GM19043 (cell line): Measurements from ENCODE around the gene LILRA2.
"Not testable (repeated sequence)": the region's sequence is repeated elsewhere in the genome, so short reads cannot be mapped to it uniquely, and the experiment has no call there.

Source experiments
- ATAC-seq: cut with Tn5 transposase; IDR thresholded peaks from one replicate; pipeline ENCODE4 v1.9.1; 2021; ENCODE audit warnings: low read depth; ENCODE audit not compliant: unreplicated experiment

LILRA2 gene

GRCh38 chr19:54570316-54570715 is 3.3 kb upstream of the LILRA2 start:
- ATAC-seq: no peak

GRCh38 chr19:54571715-54572615 is 1.6 kb upstream of the LILRA2 start:
- not testable (repeated sequence) for ATAC-seq

- no peak for ATAC-seq
These were observed 786 bp upstream of the LILRA2 start for GRCh38 chr19:54572696-54573311.

GRCh38 chr19:54574051-54574450 is 461 bp downstream of the LILRA2 start:
- no peak for ATAC-seq

- ATAC-seq: no peak
These were observed 1.0 kb downstream of the LILRA2 start for GRCh38 chr19:54574527-54575056.

- ATAC-seq: not testable (repeated sequence)
These were observed 1.6 kb downstream of the LILRA2 start for GRCh38 chr19:54575205-54575604.

GRCh38 chr19:54576411-54576976 is 2.9 kb downstream of the LILRA2 start:
- no peak for ATAC-seq

- ATAC-seq: no peak
These were observed 3.7 kb downstream of the LILRA2 start for GRCh38 chr19:54577334-54577733.

- not testable (repeated sequence) for ATAC-seq
These were observed 4.7 kb downstream of the LILRA2 start for GRCh38 chr19:54578268-54578667.

- ATAC-seq: no peak
These were observed 12.8 kb downstream of the LILRA2 start for GRCh38 chr19:54586397-54586796.

GRCh38 chr19:54587026-54587425 is 13.4 kb downstream of the LILRA2 start:
- no peak for ATAC-seq

GRCh38 chr19:54593445-54593844 is 19.9 kb downstream of the LILRA2 start, which contains the start of gene LILRA1:
LILRA1 (plus strand) TSS chr19:54593632; CDS start chr19:54594245, 613 bp downstream.
- not testable (repeated sequence) for ATAC-seq

- not testable (repeated sequence) for ATAC-seq
These were observed 20.5 kb downstream of the LILRA2 start for GRCh38 chr19:54593931-54594626.

- no peak for ATAC-seq
These were observed 21.1 kb downstream of the LILRA2 start for GRCh38 chr19:54594737-54595136.

- not testable (repeated sequence) for ATAC-seq
These were observed 22.3 kb downstream of the LILRA2 start for GRCh38 chr19:54595680-54596436.

GRCh38 chr19:54600212-54600611 is 26.6 kb downstream of the LILRA2 start:
- ATAC-seq: no peak

- ATAC-seq: no peak
These were observed 32.6 kb downstream of the LILRA2 start for GRCh38 chr19:54606230-54606629.

GRCh38 chr19:54606891-54607784 is 33.5 kb downstream of the LILRA2 start:
- ATAC-seq: no peak

GRCh38 chr19:54607785-54608150 is 34.2 kb downstream of the LILRA2 start:
- ATAC-seq: no peak
